SU-DHL-6 (cell line): ENCODE data around the gene CDH24.

ENCODE experiments used
- H2AFZ ChIP-seq: fragments of 200-600 bp; sonication (generic); 2 replicates; pipeline ENCODE4 v1.6.1; 2014; ENCODE audit warnings: low read depth, mild to moderate bottlenecking, moderate library complexity, mixed read lengths, antibody characterized with exemption, low read length; ENCODE audit not compliant: severe bottlenecking
- H3F3A ChIP-seq: fragments of 200-600 bp; shearing (Covaris generic); 2 replicates; pipeline ENCODE4 v1.6.0; 2016; ENCODE audit warnings: antibody characterized with exemption, mild to moderate bottlenecking; ENCODE audit not compliant: insufficient read depth
- H3K27ac ChIP-seq: fragments of 200-600 bp; sonication (generic); 2 replicates; pipeline ENCODE4 v1.5.1; 2016; ENCODE audit warnings: low read depth, mild to moderate bottlenecking, low read length, moderate library complexity, mixed read lengths
- H3K27me3 ChIP-seq: fragments of 200-600 bp; sonication (generic), shearing (Covaris generic); 2 replicates; pipeline ENCODE4 v1.6.0; 2014; ENCODE audit warnings: mild to moderate bottlenecking, low read length
- H3K36me3 ChIP-seq: fragments of 200-600 bp; sonication (generic); 2 replicates; pipeline ENCODE4 v1.6.1; 2014; ENCODE audit warnings: mild to moderate bottlenecking, low read length, mixed read lengths
- H3K4me2 ChIP-seq: fragments of 300-600, 200-600 bp; shearing (Covaris generic), sonication (generic); 2 replicates; pipeline ENCODE4 v1.6.0; 2014; ENCODE audit warnings: low read length, low read depth, mild to moderate bottlenecking; ENCODE audit not compliant: poor library complexity, severe bottlenecking
- H3K4me3 ChIP-seq: fragments of 200-600 bp; sonication (generic); 2 replicates; pipeline ENCODE4 v1.5.1; 2014; ENCODE audit warnings: antibody characterized with exemption, low read length, mild to moderate bottlenecking, mixed read lengths; ENCODE audit not compliant: insufficient read depth, poor library complexity, severe bottlenecking
- H3K79me2 ChIP-seq: fragments of 200-600 bp; sonication (generic); 2 replicates; pipeline ENCODE4 v1.6.1; 2014; ENCODE audit warnings: mild to moderate bottlenecking, low read length, moderate library complexity; ENCODE audit not compliant: insufficient read depth
- H3K9ac ChIP-seq: fragments of 200-600 bp; sonication (generic); 2 replicates; pipeline ENCODE4 v1.7.0; 2014; ENCODE audit warnings: mild to moderate bottlenecking, low read length
- H3K9me2 ChIP-seq: fragments of 200-600 bp; sonication (generic); replicated peaks from 2 replicates; pipeline ENCODE4 v1.6.1; 2014; ENCODE audit warnings: low read length; ENCODE audit not compliant: insufficient read depth
- H3K9me3 ChIP-seq: fragments of 200-600 bp; sonication (generic); 2 replicates; pipeline ENCODE4 v1.6.1; 2014; ENCODE audit warnings: low read length, mixed read lengths; ENCODE audit not compliant: insufficient read depth
- H4K20me1 ChIP-seq: fragments of 200-600 bp; sonication (generic); 2 replicates; pipeline ENCODE4 v1.6.1; 2014; ENCODE audit warnings: low read depth, mild to moderate bottlenecking, antibody characterized with exemption, low read length, moderate library complexity, mixed read lengths
- EZH2phosphoT487 ChIP-seq: fragments of 200-600 bp; sonication (generic), shearing (Covaris generic); conservative IDR thresholded peaks from 2 replicates; pipeline ENCODE4 v1.6.1; 2018; ENCODE audit warnings: mild to moderate bottlenecking, antibody characterized with exemption, low read length, moderate library complexity, mixed read lengths
- TF ChIP-seq, protein P1 (sequence below): fragments of 200-600 bp; sonication (generic); IDR thresholded peaks from one replicate; pipeline ENCODE4 v1.5.1; 2017; ENCODE audit warnings: antibody characterized with exemption, mild to moderate bottlenecking, low read length, moderate library complexity; ENCODE audit not compliant: insufficient read depth, poor library complexity, severe bottlenecking

The CDH24 gene

DNA sequence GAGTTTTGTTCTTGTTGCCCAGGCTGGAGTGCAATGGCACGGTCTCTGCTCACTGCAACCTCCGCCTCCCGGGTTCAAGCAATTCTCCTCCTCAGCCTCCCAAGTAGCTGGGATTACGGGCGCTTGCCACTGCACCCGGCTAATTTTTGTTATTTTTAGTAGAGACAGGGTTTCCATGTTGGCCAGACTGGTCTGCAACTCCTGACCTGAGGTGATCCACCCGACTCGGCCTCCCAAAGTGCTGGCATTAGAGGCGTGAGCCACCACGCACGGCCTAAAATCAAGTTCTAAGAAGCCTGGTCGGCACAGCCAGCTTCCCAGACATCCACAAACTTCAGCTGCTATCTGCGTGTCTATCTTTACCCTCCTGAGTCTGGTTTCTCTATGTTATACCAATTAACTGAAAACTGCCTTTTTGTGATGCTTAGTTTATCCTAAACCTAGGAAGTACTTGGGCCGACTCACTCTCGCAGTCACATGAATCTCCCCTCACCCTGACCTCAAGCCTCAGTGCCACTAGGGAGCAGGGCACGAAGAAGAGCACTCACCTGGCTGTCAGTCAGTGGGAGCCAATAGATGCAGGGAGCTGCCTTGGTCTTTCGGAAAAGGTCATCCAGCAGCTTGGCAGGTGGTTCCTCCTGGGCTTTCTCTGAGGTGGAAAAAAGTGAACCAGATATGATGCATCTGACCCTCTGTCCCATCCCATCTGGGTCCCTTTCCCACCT is 3.4 kb upstream of the CDH24 start:
- Histone ChIP-seq H3F3A (peaks cover 9% of the 10 kb centered on the region; the same call in 1 of the 2 replicates), H3K9me2 (no peaks in the 10 kb centered on the region), H3K4me2 (no peak overlapping the region), H3K27ac (no peak overlapping the region), H3K9ac (no peak overlapping the region), H3K9me3 (no peaks in the 10 kb centered on the region), H3K79me2 (no peaks in the 10 kb centered on the region), H3K36me3 (peaks cover 26% of the 10 kb centered on the region), H3K27me3 (no peaks in the 10 kb centered on the region), H2AFZ (no peak overlapping the region), H3K4me3 (no peak overlapping the region), H4K20me1 (no peaks in the 10 kb centered on the region)
- no peak for TF ChIP-seq EZH2phosphoT487
- TF ChIP-seq, protein P1, sequence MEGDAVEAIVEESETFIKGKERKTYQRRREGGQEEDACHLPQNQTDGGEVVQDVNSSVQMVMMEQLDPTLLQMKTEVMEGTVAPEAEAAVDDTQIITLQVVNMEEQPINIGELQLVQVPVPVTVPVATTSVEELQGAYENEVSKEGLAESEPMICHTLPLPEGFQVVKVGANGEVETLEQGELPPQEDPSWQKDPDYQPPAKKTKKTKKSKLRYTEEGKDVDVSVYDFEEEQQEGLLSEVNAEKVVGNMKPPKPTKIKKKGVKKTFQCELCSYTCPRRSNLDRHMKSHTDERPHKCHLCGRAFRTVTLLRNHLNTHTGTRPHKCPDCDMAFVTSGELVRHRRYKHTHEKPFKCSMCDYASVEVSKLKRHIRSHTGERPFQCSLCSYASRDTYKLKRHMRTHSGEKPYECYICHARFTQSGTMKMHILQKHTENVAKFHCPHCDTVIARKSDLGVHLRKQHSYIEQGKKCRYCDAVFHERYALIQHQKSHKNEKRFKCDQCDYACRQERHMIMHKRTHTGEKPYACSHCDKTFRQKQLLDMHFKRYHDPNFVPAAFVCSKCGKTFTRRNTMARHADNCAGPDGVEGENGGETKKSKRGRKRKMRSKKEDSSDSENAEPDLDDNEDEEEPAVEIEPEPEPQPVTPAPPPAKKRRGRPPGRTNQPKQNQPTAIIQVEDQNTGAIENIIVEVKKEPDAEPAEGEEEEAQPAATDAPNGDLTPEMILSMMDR: no peak

GRCh38 chr14:23058654-23059504 is 1.6 kb upstream of the CDH24 start:
- no peak overlapping the region for H3K27ac ChIP-seq
- H2AFZ ChIP-seq: no peak overlapping the region
- H3K4me3 ChIP-seq: no peak overlapping the region
- H4K20me1 ChIP-seq: no peaks in the 10 kb centered on the region
- H3K36me3 ChIP-seq: peaks cover 18% of the 10 kb centered on the region
- no peak overlapping the region for H3K4me2 ChIP-seq
- H3K9me2 ChIP-seq: no peaks in the 10 kb centered on the region
- peaks cover 9% of the 10 kb centered on the region; the same call in 1 of the 2 replicates for H3F3A ChIP-seq
- no peaks in the 10 kb centered on the region for H3K79me2 ChIP-seq
- TF ChIP-seq EZH2phosphoT487: no peak
- TF ChIP-seq, protein P1: no peak
- no peaks in the 10 kb centered on the region for H3K27me3 ChIP-seq
- no peak overlapping the region for H3K9ac ChIP-seq
- no peaks in the 10 kb centered on the region for H3K9me3 ChIP-seq

GRCh38 chr14:23057757-23058653 is 685 bp upstream of the CDH24 start:
- H3K9me2 ChIP-seq: no peaks in the 10 kb centered on the region
- peak overlapping the region; percentile 78 for H3K9ac ChIP-seq
- H3K4me2 ChIP-seq: peak overlapping the region; percentile 96
- no peaks in the 10 kb centered on the region for H3K9me3 ChIP-seq
- peaks cover 9% of the 10 kb centered on the region; the same call in 1 of the 2 replicates for H3K36me3 ChIP-seq
- no peaks in the 10 kb centered on the region for H3K79me2 ChIP-seq
- peak overlapping the region; percentile 90 for H2AFZ ChIP-seq
- peak overlapping the region; percentile 65 for H3K4me3 ChIP-seq
- no peaks in the 10 kb centered on the region for H4K20me1 ChIP-seq
- H3K27me3 ChIP-seq: no peaks in the 10 kb centered on the region
- H3K27ac ChIP-seq: no peak overlapping the region; the same call in 1 of the 2 replicates
- peaks cover 9% of the 10 kb centered on the region; the same call in 1 of the 2 replicates for H3F3A ChIP-seq
- TF ChIP-seq, protein P1: peak; percentile 87
- TF ChIP-seq EZH2phosphoT487: no peak
